Effector CD4-positive, alpha-beta T cell (primary cell): ENCODE measurements around the gene MINDY3.
"Not testable (repeated sequence)": the region's sequence is repeated elsewhere in the genome, so short reads cannot be mapped to it uniquely, and the experiment has no call there.

Experiments used
- DNase-seq: peaks from one replicate; pipeline ENCODE4 v3.0.0-alpha.2; 2020

MINDY3 gene

DNA sequence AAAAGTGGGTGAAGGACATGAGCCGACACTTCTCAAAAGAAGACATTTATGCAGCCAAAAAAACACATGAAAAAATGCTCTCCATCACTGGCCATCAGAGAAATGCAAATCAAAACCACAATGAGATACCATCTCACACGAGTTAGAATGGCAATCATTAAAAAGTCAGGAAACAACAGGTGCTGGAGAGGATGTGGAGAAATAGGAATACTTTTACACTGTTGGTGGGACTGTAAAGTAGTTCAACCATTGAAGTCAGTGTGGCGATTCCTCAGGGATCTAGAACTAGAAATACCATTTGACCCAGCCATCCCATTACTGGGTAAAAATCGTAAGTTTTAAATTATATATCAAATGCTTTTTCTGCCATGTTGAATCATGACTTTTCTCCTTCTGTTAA is 85.8 kb downstream of the MINDY3 start:
- DNase-seq: not testable (repeated sequence)

DNA sequence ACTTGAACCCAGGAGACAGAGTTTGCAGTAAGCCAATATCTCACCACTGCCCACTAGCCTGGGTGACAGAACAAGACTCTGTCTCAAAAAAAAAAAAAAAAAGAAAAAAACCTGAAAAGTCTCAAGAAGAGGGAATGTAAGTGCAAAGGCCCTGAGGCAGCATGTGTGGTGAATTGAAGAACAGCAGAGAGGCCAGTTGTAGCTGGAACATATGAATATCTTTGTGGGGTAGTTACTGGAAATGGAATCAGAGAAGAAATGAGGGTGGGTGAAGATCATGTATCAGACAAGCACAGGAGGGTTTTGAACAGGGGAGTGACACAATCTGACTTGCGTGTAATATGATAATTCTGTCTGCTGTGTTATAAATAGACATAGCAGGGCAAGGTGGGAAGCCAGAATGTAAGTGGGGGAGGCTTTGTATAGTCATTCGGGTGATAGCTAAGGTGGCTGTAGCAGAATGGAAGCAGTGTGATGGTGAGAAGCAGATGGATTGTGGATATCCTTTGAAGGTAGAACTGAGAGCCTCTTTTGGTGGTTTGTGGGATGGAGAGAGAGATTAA is 95.3 kb downstream of the MINDY3 start:
- DNase-seq: no peak

DNA sequence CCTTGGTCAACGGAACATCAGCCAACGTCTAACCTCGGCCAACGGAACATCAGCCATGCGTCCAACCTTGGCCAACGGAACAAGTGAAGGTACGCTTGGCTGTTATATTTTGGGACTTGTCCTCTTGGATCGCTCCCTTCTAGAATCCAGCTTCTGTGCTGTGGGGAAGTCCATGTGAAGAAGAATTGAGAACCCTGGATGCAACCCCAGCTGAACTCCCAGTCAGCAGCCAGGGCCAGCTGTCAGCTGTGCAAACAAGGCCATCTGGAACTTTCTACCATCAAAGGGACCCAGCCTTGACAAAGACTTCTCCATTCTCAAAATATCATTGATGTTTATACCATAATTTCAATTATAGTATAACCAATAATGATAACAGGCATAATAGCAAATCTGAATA is 97.3 kb downstream of the MINDY3 start:
- DNase-seq: no peak

DNA sequence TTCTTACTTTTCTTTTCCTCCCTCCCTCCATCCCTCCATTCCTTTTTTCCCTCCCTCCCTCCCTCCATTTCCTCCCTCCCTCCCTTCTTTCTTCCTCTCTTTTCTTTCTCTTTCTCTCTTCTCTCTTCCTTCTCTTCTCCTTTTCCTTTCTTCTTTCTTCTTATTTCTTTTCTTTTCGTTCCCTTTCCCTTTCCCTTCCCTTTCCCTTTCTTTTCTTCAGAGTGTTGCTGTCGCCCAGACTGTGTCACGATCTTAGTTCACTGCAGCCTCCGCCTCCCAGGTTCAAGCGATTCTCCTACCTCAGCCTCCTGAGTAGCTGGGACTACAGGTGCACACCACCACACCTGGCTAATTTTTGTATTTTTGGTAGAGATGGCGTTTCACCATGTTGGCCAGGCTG is 98.1 kb downstream of the MINDY3 start:
- DNase-seq: not testable (repeated sequence)

DNA sequence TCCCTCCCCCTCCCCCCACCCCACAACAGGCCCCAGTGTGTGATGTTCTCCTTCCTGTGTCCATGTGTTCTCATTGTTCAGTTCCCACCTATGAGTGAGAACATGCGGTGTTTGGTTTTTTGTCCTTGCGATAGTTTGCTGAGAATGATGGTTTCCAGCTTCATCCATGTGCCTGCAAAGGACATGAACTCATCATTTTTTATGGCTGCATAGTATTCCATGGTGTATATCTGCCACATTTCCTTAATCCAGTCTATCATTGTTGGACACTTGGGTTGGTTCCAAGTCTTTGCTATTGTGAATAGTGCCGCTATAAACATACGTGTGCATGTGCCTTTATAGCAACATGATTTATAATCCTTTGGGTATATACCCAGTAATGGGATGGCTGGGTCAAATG is 99.1 kb downstream of the MINDY3 start:
- not testable (repeated sequence) for DNase-seq

DNA sequence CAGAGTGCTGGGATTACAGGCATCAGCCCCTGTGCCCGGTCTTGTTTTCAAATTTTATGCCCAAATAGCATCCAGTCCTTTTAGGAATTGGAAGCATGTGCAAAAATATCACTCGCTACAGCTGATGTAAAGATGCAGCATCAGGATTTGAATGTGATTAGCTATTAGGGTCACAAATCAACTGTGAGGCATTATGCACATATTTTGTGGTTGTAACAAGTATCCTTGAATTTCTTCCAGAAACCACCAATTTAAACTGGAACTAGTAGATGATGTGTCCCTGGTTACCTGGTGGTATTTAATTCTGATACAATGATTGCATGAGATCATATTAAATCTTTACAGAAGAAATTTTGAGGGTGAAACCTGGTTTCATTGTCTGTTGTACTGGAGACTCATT is 99.6 kb downstream of the MINDY3 start:
- DNase-seq: no peak

DNA sequence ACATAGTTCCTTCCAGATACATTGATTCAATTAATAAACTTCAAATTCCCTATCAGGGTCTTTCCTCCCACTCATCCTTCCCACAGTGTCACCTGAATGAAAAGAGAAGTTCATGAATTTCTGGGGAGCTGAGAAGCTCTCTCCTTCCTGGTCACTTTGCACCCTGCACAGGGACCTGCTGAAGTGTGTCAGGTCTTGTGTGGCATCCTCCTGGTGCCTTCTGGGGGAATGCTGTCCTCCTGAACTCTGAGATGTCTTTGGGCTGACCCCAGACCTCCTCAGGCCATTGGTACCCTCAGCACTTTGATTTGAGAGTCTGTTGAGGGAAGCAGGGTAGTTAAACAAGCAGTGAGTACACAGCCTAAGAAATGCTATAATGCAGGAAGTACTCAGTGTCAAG is 101.0 kb downstream of the MINDY3 start:
- DNase-seq: no peak

DNA sequence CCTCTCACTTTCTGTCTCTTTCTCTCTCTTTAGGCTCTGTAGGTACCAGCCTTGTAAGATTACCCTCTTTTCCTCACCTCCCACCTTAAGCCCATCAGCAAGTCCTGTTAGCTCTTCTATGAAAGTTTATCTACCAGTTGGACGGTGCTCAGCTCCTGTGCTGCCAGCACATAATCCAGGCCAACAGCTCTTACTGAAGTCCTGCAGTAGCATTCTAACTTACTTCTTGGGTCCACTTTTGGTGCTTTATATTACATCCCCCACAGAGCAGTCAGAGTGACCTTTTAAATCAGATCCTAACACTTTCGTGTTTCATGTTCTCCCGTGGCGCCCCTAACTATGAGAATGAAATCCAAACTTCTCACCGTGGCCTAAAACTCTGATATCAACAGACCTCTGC is 101.7 kb downstream of the MINDY3 start:
- no peak for DNase-seq

DNA sequence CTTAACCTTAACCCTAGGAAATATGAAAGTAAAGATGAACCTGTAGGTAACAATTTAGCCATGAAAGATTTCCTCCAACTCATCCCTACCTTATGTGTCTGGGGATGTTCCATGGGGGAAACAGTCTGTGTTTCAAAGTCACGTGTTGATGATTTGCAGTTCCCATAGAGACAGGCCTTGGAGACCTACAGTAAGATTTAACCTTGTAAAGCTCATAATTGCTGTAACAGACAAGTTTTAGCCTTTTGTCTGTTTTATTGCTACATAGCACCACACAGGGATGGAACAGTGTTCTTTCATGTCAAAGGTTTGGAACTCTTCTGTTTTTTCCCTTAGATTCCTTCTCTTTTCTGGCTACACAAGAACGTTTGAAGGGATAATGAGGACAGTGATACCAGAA is 105.4 kb downstream of the MINDY3 start:
- DNase-seq: no peak

DNA sequence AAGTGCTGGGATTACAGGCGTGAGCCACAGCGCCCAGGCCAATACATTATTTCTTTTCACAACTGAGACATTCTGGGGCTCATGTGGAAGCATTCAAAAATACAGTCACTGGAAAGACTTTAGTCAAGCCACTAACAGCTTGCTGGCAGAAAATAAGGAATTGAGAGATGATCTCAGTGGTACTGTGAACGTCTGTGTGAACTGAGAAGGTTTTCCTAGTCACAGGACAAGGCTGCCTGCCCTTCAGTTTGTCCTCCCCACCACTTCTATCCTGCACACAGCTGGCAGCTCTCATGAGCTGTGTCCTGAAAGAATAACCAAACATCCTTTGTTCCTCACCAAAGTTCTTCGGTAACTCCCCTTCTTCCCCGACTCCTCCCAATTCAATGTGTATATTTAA is 109.3 kb downstream of the MINDY3 start:
- no peak for DNase-seq

DNA sequence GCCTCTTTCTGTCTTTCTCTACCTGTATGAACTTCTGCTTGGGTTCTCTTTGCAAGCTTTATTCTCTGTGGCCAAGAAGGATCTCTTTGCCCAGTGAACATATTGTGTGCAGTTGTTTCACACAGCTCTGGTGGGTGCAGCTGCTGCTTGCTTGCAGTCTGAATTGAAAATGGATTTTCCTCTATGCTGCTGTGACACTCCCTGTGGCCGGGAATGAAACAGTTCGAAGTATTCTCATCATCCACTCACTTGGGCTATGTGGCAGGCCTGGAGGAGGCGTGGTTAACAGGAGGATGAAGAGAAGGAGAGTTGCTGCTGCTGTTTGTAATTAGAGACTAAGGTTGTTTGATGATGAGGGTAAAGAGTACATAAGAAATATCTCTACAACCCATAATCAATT is 112.2 kb downstream of the MINDY3 start:
- DNase-seq: no peak

DNA sequence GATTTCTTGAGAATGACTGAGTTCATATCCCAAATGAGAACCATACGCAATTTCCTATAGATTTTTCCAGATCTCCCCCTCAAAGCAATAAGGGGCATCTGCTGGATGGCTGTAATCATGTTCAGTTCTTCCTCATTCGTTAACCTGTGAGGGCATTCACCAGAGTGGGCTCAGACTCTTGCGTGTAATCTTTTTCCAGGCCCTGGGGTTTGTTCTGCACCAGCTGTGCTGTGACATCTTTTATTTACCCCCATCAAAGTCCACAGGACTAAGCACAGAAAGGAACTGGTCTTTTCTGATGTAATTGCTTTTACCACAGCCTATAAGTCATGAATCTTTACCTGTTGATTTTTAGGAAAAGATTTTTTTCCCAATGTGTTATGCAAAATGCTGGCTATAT is 112.7 kb downstream of the MINDY3 start:
- no peak for DNase-seq

DNA sequence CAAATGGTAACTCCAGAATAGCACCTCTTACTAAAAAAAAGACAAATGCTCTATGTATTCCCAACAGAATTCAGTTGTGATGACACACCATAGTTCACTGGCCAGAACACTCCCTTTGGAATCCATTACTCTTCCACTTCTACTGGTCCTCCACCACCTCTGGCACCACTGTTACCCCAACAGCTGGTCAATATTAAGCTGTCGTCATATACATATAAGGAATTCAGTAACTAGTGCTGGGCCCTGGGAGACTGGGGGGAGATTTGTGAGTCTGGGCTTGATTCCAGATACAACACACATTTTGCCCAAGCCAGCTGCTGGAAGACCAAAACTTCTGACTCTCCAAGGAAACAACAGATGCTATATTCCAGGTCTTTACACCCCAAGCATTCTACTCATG is 114.6 kb downstream of the MINDY3 start:
- no peak for DNase-seq

DNA sequence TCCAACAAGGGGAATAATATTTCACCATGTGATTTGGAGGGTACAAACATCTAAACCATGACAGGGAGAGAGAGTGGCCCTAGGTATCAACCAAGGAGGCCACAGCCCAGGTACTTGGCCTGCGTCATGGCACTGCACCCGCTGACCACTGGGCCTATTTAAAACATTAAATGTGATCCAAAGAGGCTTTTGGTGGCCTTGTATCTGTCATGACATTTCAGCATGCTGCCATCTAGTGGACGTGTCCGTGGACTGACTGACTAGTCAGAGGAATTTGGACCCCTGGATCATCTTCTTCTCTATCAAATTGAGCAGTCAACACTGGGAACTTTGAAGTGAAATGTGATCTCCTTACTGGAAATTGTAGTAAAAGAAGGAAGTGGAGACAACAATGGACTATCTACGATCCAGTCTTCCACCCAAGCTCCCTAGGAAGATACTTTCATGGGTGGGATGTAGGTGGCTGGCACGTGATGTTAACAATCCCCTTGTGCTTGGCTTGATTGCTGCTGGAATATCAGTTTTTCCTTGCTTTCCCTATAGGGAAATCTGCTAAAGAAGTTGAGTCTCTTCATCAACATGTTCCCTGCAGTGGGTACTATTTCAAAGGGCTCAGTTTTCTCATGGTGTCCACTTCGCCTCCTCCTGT is 116.0 kb downstream of the MINDY3 start:
- peak; percentile 8 for DNase-seq

DNA sequence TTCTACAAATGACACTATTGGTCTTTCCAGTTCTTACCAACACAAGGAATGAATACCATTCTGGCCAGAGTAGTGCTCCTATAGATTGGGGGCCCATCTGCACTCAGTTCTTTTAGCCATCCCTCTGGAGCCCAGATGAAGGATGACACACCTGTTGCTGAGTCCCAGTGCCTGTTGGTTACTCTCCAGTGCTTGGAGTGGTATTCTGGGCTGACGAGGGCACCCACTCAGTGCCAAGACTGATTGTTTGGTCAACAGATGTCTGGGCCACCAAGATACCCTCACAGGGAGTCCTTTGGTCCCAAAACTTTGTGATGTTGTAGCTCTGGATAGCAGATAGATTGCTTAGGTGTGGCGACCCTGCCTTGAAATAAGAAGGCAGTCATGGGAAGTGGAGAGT is 116.9 kb downstream of the MINDY3 start:
- no peak for DNase-seq

DNA sequence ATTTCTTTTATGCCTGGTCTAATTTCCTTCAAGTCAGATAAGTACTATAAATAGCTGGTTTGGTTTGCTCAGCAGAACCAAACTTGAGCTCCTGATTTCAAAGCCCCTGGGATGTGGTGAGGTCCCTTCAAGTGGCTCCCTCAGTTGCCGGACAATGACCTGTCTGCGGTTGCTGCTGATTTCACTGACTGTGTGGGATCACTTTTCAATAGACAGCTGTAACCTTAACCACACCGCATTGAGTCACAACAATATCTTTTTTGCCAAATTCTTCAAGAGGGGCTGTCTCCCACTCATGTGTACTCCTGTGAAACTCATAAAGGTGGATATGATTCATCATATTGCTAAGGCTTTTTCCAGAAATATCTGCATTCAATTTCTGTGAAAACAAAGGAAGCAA is 117.5 kb downstream of the MINDY3 start:
- DNase-seq: no peak

DNA sequence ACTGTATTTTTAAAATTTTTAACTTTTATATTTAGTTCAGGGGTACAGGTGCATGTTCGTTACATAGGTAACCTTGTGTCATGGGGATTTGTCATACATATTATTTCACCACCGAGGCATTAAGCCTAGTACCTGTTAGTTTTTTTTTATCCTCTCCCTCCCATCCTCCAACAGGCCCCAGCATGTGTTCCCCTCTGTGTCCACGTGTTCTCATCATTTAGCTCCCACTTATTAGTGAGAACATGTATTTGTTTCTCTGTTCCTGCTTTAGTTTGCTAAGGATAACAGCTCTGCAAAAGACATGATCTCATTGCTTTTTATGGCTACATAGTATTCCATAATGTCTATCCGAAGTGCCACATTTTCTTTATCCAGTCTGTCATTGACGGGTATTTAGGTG is 118.2 kb downstream of the MINDY3 start:
- no peak for DNase-seq

DNA sequence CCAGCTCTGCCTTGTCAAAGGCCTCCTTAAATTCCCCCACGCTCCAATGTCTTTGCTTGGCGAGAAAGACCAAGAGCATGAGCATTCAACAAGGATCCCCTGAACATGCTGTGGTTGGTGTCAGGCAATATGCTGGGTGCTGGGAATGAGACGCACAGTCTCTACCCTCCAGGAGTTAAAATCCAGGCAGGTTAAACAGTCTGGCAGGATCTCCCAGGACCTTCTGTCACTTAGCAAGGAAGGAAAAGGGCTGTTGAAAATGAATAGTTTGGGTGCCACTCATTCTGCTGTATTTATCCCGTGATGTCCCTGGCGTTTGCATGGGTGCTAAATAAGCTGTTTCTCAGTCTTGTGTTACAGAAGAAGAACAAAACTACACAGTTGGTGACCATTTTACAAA is 118.7 kb downstream of the MINDY3 start:
- DNase-seq: no peak

DNA sequence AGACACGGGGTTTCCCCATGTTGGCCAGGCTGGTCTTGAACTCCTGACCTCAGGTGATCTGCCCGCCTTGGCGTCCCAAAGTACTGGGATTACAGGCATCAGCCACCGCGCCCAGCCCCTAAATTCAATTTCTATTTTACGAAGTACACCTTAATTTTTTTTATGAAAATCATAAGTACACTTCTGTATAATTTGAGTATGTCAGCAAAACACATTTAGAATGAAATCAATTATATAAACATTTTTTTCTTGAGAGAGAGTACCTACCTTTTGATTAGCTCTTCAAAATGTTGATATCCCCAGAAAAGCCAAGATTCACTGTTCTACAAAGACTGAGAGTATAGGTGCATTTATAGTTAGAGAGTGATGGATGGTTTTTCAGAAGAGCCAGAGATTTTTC is 120.0 kb downstream of the MINDY3 start:
- no peak for DNase-seq

DNA sequence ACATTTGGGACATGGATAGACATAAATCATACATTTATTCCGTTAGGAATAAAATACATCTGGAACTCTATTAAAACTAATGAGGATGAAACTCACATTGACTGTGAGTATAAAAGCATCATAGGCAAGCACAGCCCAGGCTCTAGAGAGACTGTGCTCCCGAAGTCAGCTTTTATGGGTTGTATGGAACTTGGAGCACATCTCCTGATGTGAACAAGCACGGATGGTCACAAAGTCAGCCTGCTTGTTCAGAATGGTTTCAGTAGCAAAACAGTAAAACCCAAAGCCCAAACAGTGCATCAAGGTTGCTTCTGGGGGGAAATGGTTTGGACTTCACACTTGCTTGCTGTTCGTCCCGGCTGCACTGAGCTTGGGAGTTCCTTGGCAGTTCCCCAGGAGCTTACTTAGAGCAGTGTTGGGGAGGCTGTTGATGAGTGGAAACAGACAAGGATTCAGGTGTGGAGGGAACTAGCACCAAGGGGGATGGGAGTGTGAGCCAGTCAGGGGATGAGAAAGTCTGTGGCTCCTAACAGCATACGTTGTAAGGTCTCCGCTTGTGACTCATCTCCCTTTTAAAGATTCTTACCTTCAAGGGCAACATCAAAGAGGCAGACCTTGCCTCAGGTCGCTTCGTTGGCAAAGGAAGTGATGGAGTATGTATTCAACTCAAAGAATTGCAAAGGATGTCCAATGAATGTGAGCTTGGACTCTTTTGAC is 120.9 kb downstream of the MINDY3 start:
- no peak for DNase-seq

DNA sequence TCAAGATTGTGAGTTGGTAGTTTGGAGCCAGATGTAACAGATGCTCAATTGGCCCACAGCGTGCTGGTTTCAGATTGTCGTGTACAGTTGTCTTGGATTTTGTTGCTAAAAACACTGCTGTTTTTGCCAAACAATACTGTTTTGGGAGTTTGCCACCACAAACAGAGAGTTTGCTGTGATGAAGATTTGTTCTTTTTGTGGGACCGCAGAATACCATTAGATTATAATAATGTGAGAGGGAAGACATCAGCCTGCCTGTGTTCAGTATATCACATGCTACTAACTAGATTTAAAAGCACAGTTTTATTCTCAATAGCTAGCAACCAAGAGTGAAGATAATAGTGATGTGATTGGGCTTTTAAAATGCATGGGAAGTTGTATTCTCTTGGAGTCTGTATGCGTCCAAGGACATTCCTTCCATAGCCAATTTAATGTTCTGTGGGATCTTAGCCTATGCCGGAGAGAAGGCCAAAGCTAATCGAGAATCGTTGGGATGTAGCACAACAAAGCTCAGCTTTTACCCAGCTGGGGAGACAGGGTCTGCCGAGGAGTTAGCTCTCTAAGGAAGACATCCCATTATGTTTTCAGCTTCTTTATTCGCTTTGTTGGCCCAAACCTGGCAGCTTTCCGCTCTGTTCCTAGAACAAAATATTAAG is 121.9 kb downstream of the MINDY3 start:
- no peak for DNase-seq

DNA sequence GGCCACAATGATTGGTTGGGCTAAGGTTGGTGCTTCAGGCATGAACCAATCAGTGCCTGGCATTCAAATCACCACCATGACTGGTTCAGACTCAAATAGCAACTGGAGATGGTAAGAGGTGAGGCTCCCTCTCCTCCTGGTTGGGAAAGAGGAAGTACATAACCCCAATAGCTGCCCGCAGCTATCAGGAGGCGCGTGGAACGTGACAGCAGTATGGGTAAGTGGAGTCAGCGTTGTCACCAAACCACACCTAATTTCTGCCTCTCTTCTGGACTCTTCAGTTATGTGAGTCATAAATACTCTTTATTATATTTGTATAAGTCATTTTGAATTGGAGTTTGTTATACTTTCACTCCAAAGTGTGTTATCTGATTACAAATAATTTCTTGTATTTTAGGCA is 122.7 kb downstream of the MINDY3 start:
- DNase-seq: no peak

DNA sequence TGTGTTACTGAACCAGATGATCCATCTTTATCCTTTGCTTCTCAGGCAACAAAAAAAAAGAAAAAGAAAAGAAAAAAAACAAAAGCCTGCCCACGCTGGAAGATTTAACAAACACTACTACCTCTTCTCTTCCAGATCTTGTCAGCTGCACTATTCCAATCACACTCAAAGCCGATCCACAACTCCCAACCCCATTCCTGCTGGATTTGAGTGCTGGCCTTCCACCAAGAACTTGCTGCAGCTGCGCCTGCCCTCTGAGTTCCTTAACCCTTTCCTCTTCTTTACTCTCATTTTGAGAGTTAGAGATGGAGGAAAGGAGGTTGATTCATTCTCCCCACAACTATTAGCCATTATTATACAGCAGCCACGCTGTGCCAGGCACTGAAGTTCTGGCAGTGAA is 124.5 kb downstream of the MINDY3 start:
- DNase-seq: no peak

DNA sequence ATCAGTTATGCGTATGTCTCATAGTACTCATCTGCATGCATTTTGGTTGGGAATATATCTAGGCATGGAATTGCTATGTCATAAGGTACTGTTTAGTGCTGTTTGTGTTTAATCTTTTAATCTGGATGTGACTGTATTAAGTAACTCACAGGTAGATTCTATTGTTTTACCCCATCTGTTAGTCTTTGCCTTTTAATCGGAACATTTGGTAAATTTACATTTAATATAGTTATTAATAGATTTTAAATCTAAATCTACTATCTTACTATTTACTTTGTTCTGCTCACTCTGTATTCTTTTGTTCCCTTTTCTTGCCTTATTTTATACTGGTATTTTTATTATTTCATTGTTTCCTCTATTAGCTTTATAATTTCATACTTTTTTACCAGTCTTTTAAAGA is 130.0 kb downstream of the MINDY3 start:
- DNase-seq: no peak
